ENCODE measurements around the gene GBA3. TPM values are rescaled to one million over a fixed set of nuclear protein-coding genes. Genes with fewer than 3 reads are reported as not detected.

Gene GBA3
- total and polyA plus RNA-seq, 2 of the 8 experiments (the other 6 are each of a cell fraction or from before 2014, with no cell fraction given) = not detected

- WGBS, 2 experiments (ENCODE audit: extremely low coverage in 1 of 2, insufficient coverage in 1 of 2, insufficient read length in 1 of 2, insufficient replicate concordance in 2 of 2, low coverage in 1 of 2, low lambda C conversion rate in 2 of 2, missing lambda C conversion rate in 1 of 2) = 86% methylated on average over 3 of the region's 3 CpGs; no CpG with 5 or more reads in 1 of the 2 experiments
- DNase-seq (ENCODE audit: low read depth in 1 of 2, low spot score in 2 of 2) (no peak), FAIRE-seq (no peak)
- Histone ChIP-seq H3K9ac (replicated peaks in 1 of 4; ENCODE audit: extremely low read depth in 1 of 4, low read depth in 3 of 4, low read length in 3 of 4) (no peak overlapping the region), H3K23me2 (ENCODE audit: low read depth, low read length) (no peaks in the 10 kb centered on the region), H2BK15ac (ENCODE audit: low read length) (no peak overlapping the region), H3K27ac (ENCODE audit: low read depth, low read length) (no peak overlapping the region), H2BK12ac (ENCODE audit: low read depth, low read length) (no peak overlapping the region), H4K20me1 (replicated peaks in 1 of 2; ENCODE audit: control insufficient read depth in 1 of 2, insufficient read depth in 2 of 2, low read length in 2 of 2) (no peaks in the 10 kb centered on the region), H3K9me3 (ENCODE audit: insufficient read depth in 2 of 2, low read depth in 1 of 2, low read length in 1 of 2) (no peaks in the 10 kb centered on the region), H4K91ac (replicated peaks; ENCODE audit: insufficient read length, low read length) (no peak overlapping the region), H3K79me2 (ENCODE audit: control insufficient read depth in 1 of 2, insufficient read depth in 2 of 2, low read length in 2 of 2) (no peaks in the 10 kb centered on the region), H3K18ac (ENCODE audit: extremely low read depth, low read length) (no peak overlapping the region), H3K79me1 (ENCODE audit: low read depth, low read length) (no peaks in the 10 kb centered on the region), H4K5ac (ENCODE audit: insufficient read length, low read depth, low read length) (no peak overlapping the region), H3K27me3 (replicated peaks in 1 of 4; ENCODE audit: control insufficient read depth in 3 of 4, extremely low read depth in 1 of 4, insufficient read depth in 3 of 4, low read length in 3 of 4) (no peaks in the 10 kb centered on the region), H3K4me1 (replicated peaks in 1 of 4; ENCODE audit: control insufficient read depth in 3 of 4, insufficient read depth in 4 of 4, low read length in 3 of 4) (no peaks in the 10 kb centered on the region), H3K4me2 (ENCODE audit: insufficient read depth in 1 of 2, low read depth in 2 of 2, low read length in 2 of 2) (no peak overlapping the region), H2BK5ac (ENCODE audit: low read depth, low read length) (no peak overlapping the region), H3K56ac (replicated peaks; ENCODE audit: insufficient read length, low read depth, low read length) (no peak overlapping the region), H2BK20ac (ENCODE audit: low read length) (no peak overlapping the region), H3K14ac (ENCODE audit: insufficient read length) (no peak overlapping the region), H3K36me3 (ENCODE audit: control insufficient read depth in 2 of 4, insufficient read depth in 4 of 4, low read length in 3 of 4) (no peaks in the 10 kb centered on the region), H2BK120ac (replicated peaks; ENCODE audit: low read depth, low read length) (no peak overlapping the region), H3K23ac (ENCODE audit: insufficient read length) (no peak overlapping the region), H4K8ac (ENCODE audit: extremely low read depth, insufficient read depth, low read length) (no peak overlapping the region), H2AK5ac (ENCODE audit: low read depth, low read length) (no peak overlapping the region), H3K4me3 (ENCODE audit: extremely low read depth in 1 of 4, insufficient read depth in 2 of 4, low read depth in 3 of 4, low read length in 4 of 4) (no peak overlapping the region), H3K4ac (replicated peaks; ENCODE audit: insufficient read length, low read depth, low read length) (no peak overlapping the region), H2AFZ (ENCODE audit: low read length) (no peak overlapping the region)
- CTCF ChIA-PET (ENCODE audit: partially characterized antibody) = no interaction called here
- POLR2A ChIA-PET (ENCODE audit: partially characterized antibody) = no interaction called here
- TF ChIP-seq KDM4A (IDR thresholded peaks at IDR 0.05; ENCODE audit: low read depth, low read length, severe bottlenecking) = no peak
- no peak for TF ChIP-seq KDM1A (IDR thresholded peaks at IDR 0.05; ENCODE audit: borderline replicate concordance, low read length)
- TF ChIP-seq PHF8 (conservative IDR thresholded peaks at IDR 0.05; ENCODE audit: low read depth, low read length) = no peak
- no peak for TF ChIP-seq KDM5A (IDR thresholded peaks at IDR 0.05; ENCODE audit: low read length)
- TF ChIP-seq ATF2 (IDR thresholded peaks at IDR 0.05; ENCODE audit: low read length) = no peak
- no peak for TF ChIP-seq POU5F1 (IDR thresholded peaks at IDR 0.05; ENCODE audit: low read depth, low read length)
- no peak for TF ChIP-seq SP1 (IDR thresholded peaks at IDR 0.05; ENCODE audit: low read depth, low read length)
- TF ChIP-seq MAFK (IDR thresholded peaks at IDR 0.05; ENCODE audit: low read depth, low read length) = no peak
- TF ChIP-seq CHD2 (IDR thresholded peaks at IDR 0.05; ENCODE audit: low read length) = no peak
- no peak for TF ChIP-seq SP4 (IDR thresholded peaks at IDR 0.05; ENCODE audit: low read length)
- no peak for TF ChIP-seq EGR1 (IDR thresholded peaks at IDR 0.05; ENCODE audit: borderline replicate concordance, low read depth, low read length)
- TF ChIP-seq SIRT6 (IDR thresholded peaks at IDR 0.05; ENCODE audit: low read length) = no peak
- no peak for TF ChIP-seq POLR2A (IDR thresholded peaks at IDR 0.05; ENCODE audit: control extremely low read depth in 1 of 2, low read depth in 2 of 2, low read length in 2 of 2)
- no peak for TF ChIP-seq MAX (IDR thresholded peaks at IDR 0.05)
Measured at GRCh38 chr4:22695917-22696316, 3.2 kb downstream of the GBA3 start.
